HepG2 (cell line): ENCODE measurements around the gene TRAP1. TPM values are rescaled to one million over a fixed set of nuclear protein-coding genes. Genes with fewer than 3 reads are reported as not detected.

Experiments used
- CBX1 ChIP-seq: IDR thresholded peaks from one replicate; pipeline ENCODE4 v1.6.1; 2016; ENCODE audit warnings: antibody characterized with exemption, low read depth
- CTCF ChIP-seq: sonication (generic); formaldehyde crosslinking; IDR thresholded peaks from 2 replicates; pipeline ENCODE4 v1.5.0; 2020; ENCODE audit warnings: mild to moderate bottlenecking, missing genetic modification reagents, moderate library complexity
- IKZF1 ChIP-seq: fragments of 450-650 bp; IDR thresholded peaks from 2 replicates; pipeline ENCODE4 v1.7.1; 2016
- KLF12 ChIP-seq: sonication (generic); formaldehyde crosslinking; IDR thresholded peaks from 2 replicates; pipeline ENCODE4 v1.4.0; 2020; ENCODE audit warnings: missing genetic modification reagents, borderline replicate concordance
- KLF15 ChIP-seq: sonication (generic); formaldehyde crosslinking; IDR thresholded peaks from 2 replicates; pipeline ENCODE4 v1.8.1; 2023; ENCODE audit warnings: borderline replicate concordance, mild to moderate bottlenecking, inconsistent platforms, missing genetic modification reagents, mixed read lengths
- MEIS2 ChIP-seq: sonication (generic); formaldehyde crosslinking; IDR thresholded peaks from 2 replicates; pipeline ENCODE4 v1.9.0; 2021; ENCODE audit warnings: mild to moderate bottlenecking, missing genetic modification reagents
- MIXL1 ChIP-seq: IDR thresholded peaks from 2 replicates; pipeline ENCODE4 v1.6.1; 2016
- MTA1 ChIP-seq: sonication (generic); formaldehyde crosslinking; IDR thresholded peaks from 2 replicates; pipeline ENCODE4 v1.4.0; 2020; ENCODE audit warnings: missing genetic modification reagents, mild to moderate bottlenecking, borderline replicate concordance
- NFKB2 ChIP-seq: sonication (generic); formaldehyde crosslinking; IDR thresholded peaks from 2 replicates; pipeline ENCODE4 v1.4.0; 2020; ENCODE audit warnings: missing genetic modification reagents, borderline replicate concordance
- NFYC ChIP-seq: IDR thresholded peaks from 2 replicates; pipeline ENCODE4 v1.6.1; 2016; ENCODE audit warnings: missing genetic modification reagents, missing compliant biosample characterization
- PHF5A ChIP-seq: IDR thresholded peaks from one replicate; pipeline ENCODE4 v1.6.1; 2018; ENCODE audit warnings: low read depth, missing genetic modification reagents; ENCODE audit not compliant: unreplicated experiment
- PRDM10 ChIP-seq: sonication (generic); formaldehyde crosslinking; IDR thresholded peaks from 2 replicates; pipeline ENCODE4 v1.4.0; 2020; ENCODE audit warnings: low read depth, missing genetic modification reagents
- RBFOX2 ChIP-seq: fragments of 200-400 bp; formaldehyde crosslinking; IDR thresholded peaks from 2 replicates; pipeline ENCODE4 v1.6.1; 2017; ENCODE audit warnings: low read depth, mild to moderate bottlenecking, low read length
- SAFB2 ChIP-seq: sonication (generic); formaldehyde crosslinking; IDR thresholded peaks from 2 replicates; pipeline ENCODE4 v1.5.1; 2020; ENCODE audit warnings: missing genetic modification reagents, low read depth, mild to moderate bottlenecking, borderline replicate concordance
- SIN3B ChIP-seq: fragments of 150-350 bp; IDR thresholded peaks from 2 replicates; pipeline ENCODE4 v1.6.1; 2014; ENCODE audit warnings: low read length
- ZFP82 ChIP-seq: sonication (generic); formaldehyde crosslinking; IDR thresholded peaks from 2 replicates; pipeline ENCODE4 v1.5.1; 2020; ENCODE audit warnings: mild to moderate bottlenecking, missing genetic modification reagents, borderline replicate concordance
- ZNF124 ChIP-seq: sonication (generic); formaldehyde crosslinking; IDR thresholded peaks from 2 replicates; pipeline ENCODE4 v1.4.0; 2020; ENCODE audit warnings: missing genetic modification reagents
- ZNF232 ChIP-seq: sonication (generic); formaldehyde crosslinking; IDR thresholded peaks from 2 replicates; pipeline ENCODE4 v1.4.0; 2020; ENCODE audit warnings: missing genetic modification reagents, borderline replicate concordance
- ZNF30 ChIP-seq: sonication (generic); formaldehyde crosslinking; IDR thresholded peaks from 2 replicates; pipeline ENCODE4 v1.5.0; 2020; ENCODE audit warnings: mild to moderate bottlenecking, missing genetic modification reagents
- ZNF326 ChIP-seq: sonication (generic); formaldehyde crosslinking; IDR thresholded peaks from 2 replicates; pipeline ENCODE4 v1.4.0; 2020; ENCODE audit warnings: missing genetic modification reagents, borderline replicate concordance
- ZNF34 ChIP-seq: sonication (generic); formaldehyde crosslinking; IDR thresholded peaks from 2 replicates; pipeline ENCODE4 v1.4.0; 2020; ENCODE audit warnings: mild to moderate bottlenecking, missing genetic modification reagents, borderline replicate concordance
- ZNF432 ChIP-seq: sonication (generic); formaldehyde crosslinking; IDR thresholded peaks from 2 replicates; pipeline ENCODE4 v1.5.0; 2020; ENCODE audit warnings: missing genetic modification reagents, mild to moderate bottlenecking, borderline replicate concordance
- ZNF451 ChIP-seq: sonication (generic); formaldehyde crosslinking; IDR thresholded peaks from 2 replicates; pipeline ENCODE4 v1.5.0; 2020; ENCODE audit warnings: mild to moderate bottlenecking, missing genetic modification reagents
- ZNF577 ChIP-seq: sonication (generic); formaldehyde crosslinking; IDR thresholded peaks from 2 replicates; pipeline ENCODE4 v1.4.0; 2020; ENCODE audit warnings: mild to moderate bottlenecking, low read depth, missing genetic modification reagents, borderline replicate concordance
- ZNF703 ChIP-seq: sonication (generic); formaldehyde crosslinking; IDR thresholded peaks from 2 replicates; pipeline ENCODE4 v1.5.1; 2020; ENCODE audit warnings: missing genetic modification reagents, mild to moderate bottlenecking, moderate library complexity, borderline replicate concordance
- polyA plus RNA-seq, 8 experiments: library from polyadenylated mRNA; depleted of rRNA in 3 of 8; stranded (reverse) in 7 of 8; unstranded in 1 of 8; fragments of >200 nt; fragmentation: Illumina TruSeq in 4 of 8; extraction: Trizol in 4 of 8; gene quantifications; 2 replicates each; pipeline versions ENCODE4 v1.2.1 to v1.2.3, GENCODE V29; 2011 to 2016; ENCODE audit warnings: low read depth in 4 of 8, missing spikeins in 1 of 8, mixed read lengths in 1 of 8; ENCODE audit not compliant: insufficient read depth in 1 of 8
- total RNA-seq, 5 experiments: library from RNA; depleted of rRNA; stranded (reverse); fragments of >200 nt; fragmentation: Illumina TruSeq; extraction: Trizol; gene quantifications; 2 replicates each; pipeline ENCODE4 v1.2.3, GENCODE V29; 2016; ENCODE audit warnings: low read depth in 1 of 5
- TF ChIP-seq, protein P1 (sequence below): IDR thresholded peaks from 2 replicates; pipeline ENCODE4 v1.6.1; 2016; ENCODE audit warnings: low read depth, borderline replicate concordance

Gene TRAP1
- total and polyA plus RNA-seq, 2 of the 13 experiments (the other 11 are each of a cell fraction or from before 2014, with no cell fraction given), result 127 to 240 TPM

DNA sequence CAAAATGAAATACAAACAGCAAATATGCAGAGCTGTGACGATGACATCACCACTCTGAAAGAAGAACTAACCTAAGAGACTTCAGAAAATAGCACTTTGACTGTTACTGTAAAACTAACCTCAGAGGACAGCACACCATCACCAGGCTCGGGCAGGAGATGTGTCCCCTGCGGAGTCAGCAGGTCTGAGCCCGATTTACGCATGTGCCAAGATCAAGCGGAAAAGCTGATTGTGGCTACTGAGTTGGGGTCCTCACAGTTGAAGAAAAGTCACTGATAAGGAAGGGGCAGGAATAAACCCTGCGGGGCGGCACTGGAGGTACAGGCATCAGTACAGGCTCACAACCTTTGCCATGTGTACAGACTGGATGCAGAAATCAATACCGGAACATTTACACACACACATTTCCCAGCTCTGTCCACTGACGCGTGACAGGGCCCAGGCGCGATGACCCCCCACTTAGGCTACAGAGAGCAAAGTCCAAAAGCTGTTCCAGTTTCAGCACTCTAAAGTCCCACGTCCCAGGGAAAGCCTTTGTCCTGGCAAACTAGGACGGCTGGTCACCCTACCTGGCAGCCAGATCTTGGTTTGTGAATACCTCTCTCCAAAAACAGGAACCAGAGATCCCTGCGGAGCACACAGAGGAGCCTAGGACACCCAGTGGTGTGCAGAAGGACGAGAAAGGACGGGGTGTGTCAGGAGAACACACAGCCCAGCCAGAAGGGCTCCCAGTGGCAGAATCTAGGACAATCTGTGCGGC, 21.5 kb downstream of the TRAP1 start (continued):
- TF ChIP-seq PRDM10 (peak; percentile 67; the same call in 1 of the 2 replicates), ZNF432 (no peak), KLF15 (CRISPR knock-in tag) (no peak; the same call in 1 of the 2 replicates), ZNF30 (CRISPR knock-in tag) (no peak), ZNF577 (CRISPR knock-in tag) (no peak), ZNF34 (CRISPR knock-in tag) (no peak), KLF12 (CRISPR knock-in tag) (peak; percentile 52; the same call in 1 of the 2 replicates), NFKB2 (peak; percentile 79; the same call in 1 of the 2 replicates), ZNF124 (peak; percentile 93; the same call in 1 of the 2 replicates), SAFB2 (CRISPR knock-in tag) (peak; percentile 77; the same call in 1 of the 2 replicates), MIXL1 (CRISPR knock-in tag) (peak; percentile 79), PHF5A (CRISPR knock-in tag) (peak; percentile 92), ZFP82 (CRISPR knock-in tag) (no peak), SIN3B (no peak), NFYC (CRISPR knock-in tag) (no peak), ZNF232 (CRISPR knock-in tag) (no peak), MTA1 (CRISPR knock-in tag) (peak; percentile 94), IKZF1 (no peak), RBFOX2 (peak; percentile 52; the same call in 1 of the 2 replicates), ZNF703 (CRISPR knock-in tag) (0 out of 2 replicates have a peak, but pooled peaks have one; percentile 88), ZNF326 (CRISPR knock-in tag) (no peak), ZNF451 (CRISPR knock-in tag) (peak; percentile 91; the same call in 1 of the 2 replicates), CTCF (peak; percentile 25), CBX1 (no peak), MEIS2 (peak; percentile 95)
- TF ChIP-seq, protein P1, sequence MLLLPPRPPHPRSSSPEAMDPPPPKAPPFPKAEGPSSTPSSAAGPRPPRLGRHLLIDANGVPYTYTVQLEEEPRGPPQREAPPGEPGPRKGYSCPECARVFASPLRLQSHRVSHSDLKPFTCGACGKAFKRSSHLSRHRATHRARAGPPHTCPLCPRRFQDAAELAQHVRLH (CRISPR knock-in tag), result no peak
